ENCODE measurements around the gene GRIA3.
A peak's percentile ranks its signal among the peaks of the same experiment; 100 is the strongest.
"Not testable (repeated sequence)": the region's sequence is repeated elsewhere in the genome, so short reads cannot be mapped to it uniquely, and the experiment has no call there.

GRIA3 gene

GRCh38 chrX:123514279-123514640 lies 330.2 kb downstream of the GRIA3 start:
- not testable (repeated sequence) for H2BK5ac ChIP-seq (ENCODE audit: low read depth, low read length, poor library complexity); H4K8ac ChIP-seq (ENCODE audit: low read depth, low read length); H2BK120ac ChIP-seq (ENCODE audit: insufficient read depth, low read length, poor library complexity); H3K23ac ChIP-seq (ENCODE audit: low read length); H2AK5ac ChIP-seq (ENCODE audit: low read length); H3K4ac ChIP-seq (ENCODE audit: low read depth, low read length); H3K14ac ChIP-seq (ENCODE audit: low read length); H2BK12ac ChIP-seq (ENCODE audit: low read length); H3K79me1 ChIP-seq (ENCODE audit: low read length); H2AFZ ChIP-seq (ENCODE audit: insufficient read depth, low read length, poor library complexity); H3K36me3 ChIP-seq (ENCODE audit: control insufficient read depth in 1 of 2, insufficient read depth in 2 of 2, low read length in 2 of 2); H3K27me3 ChIP-seq (ENCODE audit: insufficient read depth, low read length); H3K79me2 ChIP-seq (ENCODE audit: control insufficient read depth, insufficient read depth, low read length, poor library complexity); H4K91ac ChIP-seq (ENCODE audit: low read depth, low read length); H3K4me3 ChIP-seq (ENCODE audit: low read depth, low read length); H3K27ac ChIP-seq (ENCODE audit: low read depth, low read length); H4K12ac ChIP-seq (ENCODE audit: low read depth, low read length); H3K4me2 ChIP-seq (ENCODE audit: low read length); H3K4me1 ChIP-seq (ENCODE audit: control insufficient read depth in 1 of 2, insufficient read depth in 2 of 2, low read length in 2 of 2); H3K18ac ChIP-seq (ENCODE audit: low read length); H3K9ac ChIP-seq (ENCODE audit: low read length); H3K9me3 ChIP-seq (ENCODE audit: insufficient read depth, low read depth, low read length)
- peak; percentile 2 to 29 for DNase-seq
- no CpG with 5 or more reads among the region's 26 CpGs for WGBS (ENCODE audit: extremely low coverage, insufficient coverage, insufficient read length)

GRCh38 chrX:123518791-123519190 lies 334.7 kb downstream of the GRIA3 start:
- Histone ChIP-seq H3K36me3 (ENCODE audit: control insufficient read depth in 1 of 2, insufficient read depth in 2 of 2, low read length in 2 of 2) (no peaks in the 10 kb centered on the region), H3K4ac (ENCODE audit: low read depth, low read length) (no peak overlapping the region), H2BK120ac (ENCODE audit: insufficient read depth, low read length, poor library complexity) (no peak overlapping the region), H3K79me2 (ENCODE audit: control insufficient read depth, insufficient read depth, low read length, poor library complexity) (no peaks in the 10 kb centered on the region), H2AFZ (ENCODE audit: insufficient read depth, low read length, poor library complexity) (no peak overlapping the region), H2BK5ac (ENCODE audit: low read depth, low read length, poor library complexity) (no peak overlapping the region), H3K23ac (ENCODE audit: low read length) (no peak overlapping the region), H2BK12ac (ENCODE audit: low read length) (no peak overlapping the region), H3K14ac (ENCODE audit: low read length) (no peak overlapping the region), H3K9me3 (ENCODE audit: insufficient read depth, low read depth, low read length) (no peaks in the 10 kb centered on the region), H4K8ac (ENCODE audit: low read depth, low read length) (no peak overlapping the region), H3K9ac (ENCODE audit: low read length) (no peak overlapping the region), H4K12ac (ENCODE audit: low read depth, low read length) (no peak overlapping the region), H3K4me3 (ENCODE audit: low read depth, low read length) (no peak overlapping the region), H3K79me1 (ENCODE audit: low read length) (no peaks in the 10 kb centered on the region), H2AK5ac (ENCODE audit: low read length) (no peak overlapping the region), H3K4me1 (ENCODE audit: control insufficient read depth in 1 of 2, insufficient read depth in 2 of 2, low read length in 2 of 2) (no peaks in the 10 kb centered on the region), H3K4me2 (ENCODE audit: low read length) (no peak overlapping the region), H3K27me3 (ENCODE audit: insufficient read depth, low read length) (no peaks in the 10 kb centered on the region), H3K27ac (ENCODE audit: low read depth, low read length) (no peak overlapping the region), H4K91ac (ENCODE audit: low read depth, low read length) (no peak overlapping the region), H3K18ac (ENCODE audit: low read length) (no peak overlapping the region)
- no peak for DNase-seq
- no CpG with 5 or more reads among the region's 2 CpGs for WGBS (ENCODE audit: extremely low coverage, insufficient coverage, insufficient read length)

GRCh38 chrX:123525123-123525725 lies 341.1 kb downstream of the GRIA3 start:
- Histone ChIP-seq H3K79me1 (ENCODE audit: low read length) (no peaks in the 10 kb centered on the region), H3K9me3 (ENCODE audit: insufficient read depth, low read depth, low read length) (no peaks in the 10 kb centered on the region), H3K9ac (ENCODE audit: low read length) (no peak overlapping the region), H2AK5ac (ENCODE audit: low read length) (no peak overlapping the region), H2BK120ac (ENCODE audit: insufficient read depth, low read length, poor library complexity) (no peak overlapping the region), H4K8ac (ENCODE audit: low read depth, low read length) (no peak overlapping the region), H3K27me3 (ENCODE audit: insufficient read depth, low read length) (no peaks in the 10 kb centered on the region), H3K18ac (ENCODE audit: low read length) (no peak overlapping the region), H3K23ac (ENCODE audit: low read length) (no peak overlapping the region), H2BK5ac (ENCODE audit: low read depth, low read length, poor library complexity) (no peak overlapping the region), H3K4ac (ENCODE audit: low read depth, low read length) (no peak overlapping the region), H4K12ac (ENCODE audit: low read depth, low read length) (no peak overlapping the region), H3K79me2 (ENCODE audit: control insufficient read depth, insufficient read depth, low read length, poor library complexity) (no peaks in the 10 kb centered on the region), H4K91ac (ENCODE audit: low read depth, low read length) (no peak overlapping the region), H3K4me3 (ENCODE audit: low read depth, low read length) (no peak overlapping the region), H3K27ac (ENCODE audit: low read depth, low read length) (no peak overlapping the region), H2BK12ac (ENCODE audit: low read length) (no peak overlapping the region), H2AFZ (ENCODE audit: insufficient read depth, low read length, poor library complexity) (no peak overlapping the region), H3K14ac (ENCODE audit: low read length) (no peak overlapping the region), H3K4me1 (ENCODE audit: control insufficient read depth in 1 of 2, insufficient read depth in 2 of 2, low read length in 2 of 2) (no peaks in the 10 kb centered on the region), H3K4me2 (ENCODE audit: low read length) (no peak overlapping the region), H3K36me3 (ENCODE audit: control insufficient read depth in 1 of 2, insufficient read depth in 2 of 2, low read length in 2 of 2) (no peaks in the 10 kb centered on the region)
- no peak for DNase-seq
- WGBS (ENCODE audit: extremely low coverage, insufficient coverage, insufficient read length) = no CpG with 5 or more reads among the region's 2 CpGs

- H2BK120ac ChIP-seq (ENCODE audit: insufficient read depth, low read length, poor library complexity); H4K12ac ChIP-seq (ENCODE audit: low read depth, low read length); H3K4me2 ChIP-seq (ENCODE audit: low read length); H2BK12ac ChIP-seq (ENCODE audit: low read length); H2AK5ac ChIP-seq (ENCODE audit: low read length); H3K4ac ChIP-seq (ENCODE audit: low read depth, low read length); H2BK5ac ChIP-seq (ENCODE audit: low read depth, low read length, poor library complexity); H3K4me1 ChIP-seq (ENCODE audit: control insufficient read depth in 1 of 2, insufficient read depth in 2 of 2, low read length in 2 of 2); H3K79me1 ChIP-seq (ENCODE audit: low read length); H3K79me2 ChIP-seq (ENCODE audit: control insufficient read depth, insufficient read depth, low read length, poor library complexity); H3K27ac ChIP-seq (ENCODE audit: low read depth, low read length); H4K8ac ChIP-seq (ENCODE audit: low read depth, low read length); H3K23ac ChIP-seq (ENCODE audit: low read length); H3K27me3 ChIP-seq (ENCODE audit: insufficient read depth, low read length); H3K4me3 ChIP-seq (ENCODE audit: low read depth, low read length); H3K14ac ChIP-seq (ENCODE audit: low read length); H2AFZ ChIP-seq (ENCODE audit: insufficient read depth, low read length, poor library complexity); H3K18ac ChIP-seq (ENCODE audit: low read length); DNase-seq; H3K36me3 ChIP-seq (ENCODE audit: control insufficient read depth in 1 of 2, insufficient read depth in 2 of 2, low read length in 2 of 2); H3K9me3 ChIP-seq (ENCODE audit: insufficient read depth, low read depth, low read length); H4K91ac ChIP-seq (ENCODE audit: low read depth, low read length); H3K9ac ChIP-seq (ENCODE audit: low read length): not testable (repeated sequence)
- WGBS (ENCODE audit: extremely low coverage, insufficient coverage, insufficient read length) = no CpG with 5 or more reads among the region's 1 CpG
Observed at GRCh38 chrX:123530726-123531125, 346.6 kb downstream of the GRIA3 start.
